ENCODE results near the gene TULP4.
"Not testable (repeated sequence)": the region's sequence is repeated elsewhere in the genome, so short reads cannot be mapped to it uniquely, and the experiment has no call there.

Gene TULP4

GRCh38 chr6:158431560-158431959 is 119.3 kb downstream of the TULP4 start:
- DNase-seq = no peak

- no peak for DNase-seq
Measured at GRCh38 chr6:158437571-158437970, 125.3 kb downstream of the TULP4 start.

GRCh38 chr6:158438226-158438625 is 126.0 kb downstream of the TULP4 start:
- no peak for DNase-seq

- DNase-seq = no peak
Measured at GRCh38 chr6:158439255-158439654, 127.0 kb downstream of the TULP4 start.

- DNase-seq = no peak
Measured at GRCh38 chr6:158441716-158442215, 129.5 kb downstream of the TULP4 start.

- no peak for DNase-seq
Measured at GRCh38 chr6:158442306-158442705, 130.0 kb downstream of the TULP4 start.

- no peak for DNase-seq
Measured at GRCh38 chr6:158445426-158446085, 133.3 kb downstream of the TULP4 start.

- no peak for DNase-seq
Measured at GRCh38 chr6:158448856-158449255, 136.6 kb downstream of the TULP4 start.

- DNase-seq = no peak
Measured at GRCh38 chr6:158452191-158452590, 139.9 kb downstream of the TULP4 start.

- DNase-seq = no peak
Measured at GRCh38 chr6:158457131-158457530, 144.9 kb downstream of the TULP4 start.

GRCh38 chr6:158457616-158458278 is 145.5 kb downstream of the TULP4 start:
- DNase-seq = peak; percentile 3

GRCh38 chr6:158459726-158460125 is 147.5 kb downstream of the TULP4 start:
- DNase-seq = no peak

- DNase-seq = no peak
Measured at GRCh38 chr6:158460602-158461169, 148.4 kb downstream of the TULP4 start.

- peak; percentile 15 for DNase-seq
Measured at GRCh38 chr6:158461954-158462353, 149.7 kb downstream of the TULP4 start.

GRCh38 chr6:158464483-158464882 is 152.2 kb downstream of the TULP4 start:
- no peak for DNase-seq

- no peak for DNase-seq
Measured at GRCh38 chr6:158465257-158465656, 153.0 kb downstream of the TULP4 start.

- DNase-seq = no peak
Measured at GRCh38 chr6:158465747-158466146, 153.5 kb downstream of the TULP4 start.

- no peak for DNase-seq
Measured at GRCh38 chr6:158467923-158468322, 155.7 kb downstream of the TULP4 start.

- DNase-seq = no peak
Measured at GRCh38 chr6:158468666-158469065, 156.4 kb downstream of the TULP4 start.

- DNase-seq = not testable (repeated sequence)
Measured at GRCh38 chr6:158470023-158470422, 157.8 kb downstream of the TULP4 start.

GRCh38 chr6:158471339-158471738 is 159.1 kb downstream of the TULP4 start:
- no peak for DNase-seq

GRCh38 chr6:158472447-158472846 is 160.2 kb downstream of the TULP4 start:
- DNase-seq = no peak

- no peak for DNase-seq
Measured at GRCh38 chr6:158474961-158475343, 162.7 kb downstream of the TULP4 start.

Data from kidney glomerular epithelial cell (primary cell).